ENCODE results near the gene KATNAL2.

- TF ChIP-seq TARDBP (IDR thresholded peaks at IDR 0.05) (no peak), FOXM1 (IDR thresholded peaks at IDR 0.05; ENCODE audit: borderline replicate concordance) (no peak), LEF1 (IDR thresholded peaks at IDR 0.05; ENCODE audit: borderline replicate concordance) (no peak), FOXK2 (IDR thresholded peaks at IDR 0.05) (no peak), ZNF384 (IDR thresholded peaks at IDR 0.05) (no peak), BHLHE40 (IDR thresholded peaks at IDR 0.05; ENCODE audit: borderline replicate concordance) (no peak), SP1 (IDR thresholded peaks at IDR 0.05) (no peak), SUZ12 (IDR thresholded peaks at IDR 0.05) (no peak), ELF4 (IDR thresholded peaks at IDR 0.05) (no peak), CTBP1 (IDR thresholded peaks at IDR 0.05; ENCODE audit: borderline replicate concordance) (no peak), ARNT (IDR thresholded peaks at IDR 0.05) (no peak)
Measured at GRCh38 chr18:47067648-47068047, 150.2 kb downstream of the KATNAL2 start.
